Neural crest cell (in vitro differentiated cells): ENCODE measurements around the gene DSCAM. TPM values are rescaled to one million over a fixed set of nuclear protein-coding genes. Genes with fewer than 3 reads are reported as not detected.
A peak's percentile ranks its signal among the peaks of the same experiment; 100 is the strongest.

Experiments used
- DNase-seq: peaks from one replicate; pipeline ENCODE4 v3.0.0; 2021; ENCODE audit warnings: low read depth, mixed read lengths, low spot score
- H3K27ac Mint-ChIP-seq: one replicate; pipeline ENCODE4 v1.8.0; 2021; ENCODE audit warnings: mild to moderate bottlenecking, mixed read lengths; ENCODE audit not compliant: unreplicated experiment
- H3K27me3 Mint-ChIP-seq: 2 replicates; pipeline ENCODE4 v1.8.0; 2021; ENCODE audit warnings: low read depth, mild to moderate bottlenecking, mixed read lengths
- H3K36me3 Mint-ChIP-seq: 2 replicates; pipeline ENCODE4 v1.8.0; 2021; ENCODE audit warnings: low read depth, mild to moderate bottlenecking, mixed read lengths
- H3K4me1 Mint-ChIP-seq: 2 replicates; pipeline ENCODE4 v1.8.0; 2021; ENCODE audit warnings: mixed read lengths
- H3K4me3 Mint-ChIP-seq: one replicate; pipeline ENCODE4 v1.8.0; 2021; ENCODE audit warnings: mild to moderate bottlenecking, mixed read lengths
- H3K9me3 Mint-ChIP-seq: 2 replicates; pipeline ENCODE4 v1.8.0; 2021; ENCODE audit warnings: mixed read lengths
- CTCF ChIP-seq: fragments of 200-600 bp; sonication (generic); conservative IDR thresholded peaks from 2 replicates; pipeline ENCODE4 v1.5.0; 2021; ENCODE audit warnings: antibody characterized with exemption, mild to moderate bottlenecking
- total RNA-seq: library from RNA; stranded (reverse); gene quantifications from 2 replicates; pipeline ENCODE4 v1.2.1, GENCODE V29; 2021

The DSCAM gene
- total RNA-seq, 1 donor from 2014 or later, result 0.19 TPM

DNA sequence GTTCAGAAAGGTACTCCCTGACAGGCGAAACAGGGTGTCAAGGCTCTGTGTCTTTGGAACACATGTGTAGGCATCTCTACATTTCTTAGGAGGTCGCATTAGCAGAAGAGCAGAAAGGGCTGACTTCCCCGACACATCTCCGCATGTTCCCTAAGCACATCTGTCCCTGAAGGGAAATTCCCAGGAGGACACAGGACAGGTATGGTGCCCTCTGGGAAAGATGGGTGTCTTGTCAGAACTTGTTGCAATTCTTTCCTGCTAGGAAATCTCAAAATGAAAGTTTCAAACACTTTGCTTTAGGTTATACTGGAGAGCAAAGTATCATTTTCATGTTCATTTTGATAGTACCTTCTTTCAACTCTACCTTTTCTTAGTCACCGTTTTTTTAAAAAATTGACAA lies 2.0 kb downstream of the DSCAM start:
- no peak for TF ChIP-seq CTCF
- Mint-ChIP-seq H3K4me1 (peaks cover 23% of the 10 kb centered on the region), H3K4me3 (no peak overlapping the region), H3K36me3 (no peaks in the 10 kb centered on the region), H3K9me3 (no peaks in the 10 kb centered on the region), H3K27me3 (peaks cover 87% of the 10 kb centered on the region), H3K27ac (no peak overlapping the region)
- DNase-seq, result no peak

GRCh38 chr21:40842197-40842552 lies 4.8 kb downstream of the DSCAM start:
- Mint-ChIP-seq H3K27ac (no peak overlapping the region), H3K9me3 (no peaks in the 10 kb centered on the region), H3K27me3 (peaks cover 78% of the 10 kb centered on the region), H3K36me3 (no peaks in the 10 kb centered on the region), H3K4me1 (peaks cover 19% of the 10 kb centered on the region), H3K4me3 (peak overlapping the region; percentile 92)
- TF ChIP-seq CTCF, result peak; percentile 33
- no peak for DNase-seq

- TF ChIP-seq CTCF, result peak; percentile 71
- Mint-ChIP-seq H3K36me3 (no peaks in the 10 kb centered on the region), H3K9me3 (no peaks in the 10 kb centered on the region), H3K27ac (no peak overlapping the region), H3K4me3 (peak overlapping the region; percentile 92), H3K27me3 (peaks cover 74% of the 10 kb centered on the region), H3K4me1 (peaks cover 17% of the 10 kb centered on the region)
- peak; percentile 57 for DNase-seq
These were observed 5.3 kb downstream of the DSCAM start for GRCh38 chr21:40841524-40842196.

- H3K9me3 Mint-ChIP-seq, result no peaks in the 10 kb centered on the region
- H3K27ac Mint-ChIP-seq, result no peak overlapping the region
- H3K36me3 Mint-ChIP-seq, result no peaks in the 10 kb centered on the region
- TF ChIP-seq CTCF, result no peak
- peak overlapping the region; percentile 92 for H3K4me3 Mint-ChIP-seq
- H3K4me1 Mint-ChIP-seq, result peaks cover 17% of the 10 kb centered on the region
- no peak for DNase-seq
- H3K27me3 Mint-ChIP-seq, result peaks cover 74% of the 10 kb centered on the region
These were observed 6.4 kb downstream of the DSCAM start for GRCh38 chr21:40840401-40841125.

DNA sequence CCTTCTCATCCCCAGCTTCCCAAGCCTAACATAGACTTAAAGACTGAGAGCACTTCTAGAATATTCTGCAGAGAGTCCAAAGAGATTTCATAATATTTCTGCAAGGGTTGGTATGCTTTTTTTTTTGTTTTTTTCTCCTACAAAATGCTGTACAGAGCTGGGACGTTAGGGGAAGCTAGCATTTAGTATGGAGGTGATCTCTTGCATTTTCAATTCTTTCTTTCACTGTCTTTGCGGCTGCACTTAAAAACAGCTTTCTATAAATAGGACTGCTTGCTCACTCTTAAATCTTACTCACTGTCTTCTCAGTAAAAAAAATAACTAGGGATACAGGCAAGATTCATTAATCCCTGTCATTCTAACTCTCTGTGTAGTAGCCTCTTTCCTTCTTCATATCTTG lies 7.4 kb downstream of the DSCAM start:
- Mint-ChIP-seq H3K27me3 (peaks cover 64% of the 10 kb centered on the region), H3K9me3 (no peaks in the 10 kb centered on the region), H3K4me3 (no peak overlapping the region), H3K4me1 (peaks cover 17% of the 10 kb centered on the region), H3K27ac (no peak overlapping the region), H3K36me3 (no peaks in the 10 kb centered on the region)
- no peak for TF ChIP-seq CTCF
- DNase-seq, result no peak
